Endothelial cell of umbilical vein (primary cell): ENCODE results near the gene ARID2. TPM values are rescaled to one million over a fixed set of nuclear protein-coding genes. Genes with fewer than 3 reads are reported as not detected.

ENCODE experiments used
- BruUV-seq: library from RNA; stranded (reverse); fragments of 400-500 nt; replicated peaks from 2 replicates; lab custom pipeline; 2021; lab: Mats Ljungman, UMichigan
- CTCF ChIA-PET: fragments of 300-600, 350-600 bp; sonication (Branson Sonifier 250); formaldehyde crosslinking; loops from one replicate; lab custom pipeline; 2021; ENCODE audit warnings: antibody characterized with exemption, inconsistent platforms; lab: Charles Lee
- POLR2A ChIA-PET: fragments of 300-600, 350-600 bp; sonication (Branson Sonifier 250); formaldehyde crosslinking; loops from one replicate; lab custom pipeline; 2021; ENCODE audit warnings: antibody characterized with exemption, inconsistent platforms; lab: Charles Lee
- DNase-seq: peaks from one replicate; pipeline ENCODE4 v3.0.0-alpha.2; 2011; ENCODE audit warnings: low read depth, low spot score
- FAIRE-seq: peaks from 2 replicates; lab custom pipeline; 2011; peaks lifted over from hg19 to GRCh38; lab: Jason Lieb, UNC
- H2AFZ ChIP-seq: 2 replicates; pipeline ENCODE4 v1.6.0; 2012; ENCODE audit warnings: low read depth, low read length, control low read depth, inconsistent platforms
- H3K27ac ChIP-seq: 2 replicates; pipeline ENCODE4 v1.5.1; 2011; ENCODE audit warnings: low read depth, mild to moderate bottlenecking, control low read depth, low read length, moderate library complexity; ENCODE audit not compliant: insufficient read depth
- H3K27me3 ChIP-seq, 2 experiments: 2 replicates each; pipeline versions ENCODE4 v1.6.0 to v1.6.1; 2011; ENCODE audit warnings: low read length in 2 of 2, mixed read lengths in 1 of 2; ENCODE audit not compliant: control insufficient read depth in 2 of 2, insufficient read depth in 2 of 2
- H3K36me3 ChIP-seq, 2 experiments: 2 replicates in 1 of 2; 3 replicates in 1 of 2; pipeline ENCODE4 v1.5.1; 2011; ENCODE audit warnings: low read length in 2 of 2, mild to moderate bottlenecking in 1 of 2, moderate library complexity in 1 of 2; ENCODE audit not compliant: control insufficient read depth in 2 of 2, insufficient read depth in 2 of 2; ENCODE audit errors: extremely low read depth in 1 of 2
- H3K4me1 ChIP-seq: 3 replicates; pipeline ENCODE4 v1.5.1; 2011; ENCODE audit warnings: mild to moderate bottlenecking, low read length; ENCODE audit not compliant: control insufficient read depth, insufficient read depth; ENCODE audit errors: extremely low read depth
- H3K4me2 ChIP-seq: 2 replicates; pipeline ENCODE4 v1.6.1; 2011; ENCODE audit warnings: low read length, control low read depth, mixed read lengths; ENCODE audit not compliant: insufficient read depth
- H3K4me3 ChIP-seq, 3 experiments: fragments of 200-600 bp in 1 of 3; sonication (generic), shearing (Covaris generic) in 1 of 3; replicated peaks in 1 of 3; 2 replicates each; pipeline ENCODE4 v1.5.1; 2011 to 2016; ENCODE audit warnings: control low read depth in 3 of 3, low read length in 3 of 3, mild to moderate bottlenecking in 2 of 3, inconsistent platforms in 1 of 3, low read depth in 1 of 3, moderate library complexity in 1 of 3; ENCODE audit not compliant: insufficient read depth in 1 of 3
- H3K79me2 ChIP-seq: 2 replicates; pipeline ENCODE4 v1.6.0; 2012; ENCODE audit warnings: low read length, inconsistent platforms; ENCODE audit not compliant: control insufficient read depth, insufficient read depth
- H3K9ac ChIP-seq: replicated peaks from 2 replicates; pipeline ENCODE3; 2011; ENCODE audit warnings: low read length, control low read depth; ENCODE audit not compliant: insufficient read depth; ENCODE audit errors: extremely low read depth
- H3K9me1 ChIP-seq: replicated peaks from 3 replicates; pipeline ENCODE4 v1.6.0; 2011; ENCODE audit warnings: mild to moderate bottlenecking, low read length; ENCODE audit not compliant: control insufficient read depth, insufficient read depth; ENCODE audit errors: extremely low read depth
- H3K9me3 ChIP-seq: replicated peaks from 2 replicates; pipeline ENCODE4 v1.5.1; 2012; ENCODE audit warnings: low read length, inconsistent platforms; ENCODE audit not compliant: control insufficient read depth, insufficient read depth
- H4K20me1 ChIP-seq: replicated peaks from 2 replicates; pipeline ENCODE3; 2011; ENCODE audit warnings: mild to moderate bottlenecking, low read length; ENCODE audit not compliant: control insufficient read depth, insufficient read depth; ENCODE audit errors: extremely low read depth
- CTCF ChIP-seq, 2 donors: IDR thresholded peaks; 1 replicate in 1 of 2; 2 replicates in 1 of 2; pipeline ENCODE4 v1.5.1; 2011; ENCODE audit warnings: low read length in 2 of 2, mild to moderate bottlenecking in 2 of 2, moderate library complexity in 2 of 2, control low read depth in 1 of 2, inconsistent platforms in 1 of 2, low read depth in 1 of 2; ENCODE audit not compliant: insufficient read depth in 1 of 2; ENCODE audit errors: extremely low read depth in 1 of 2
- EZH2 ChIP-seq: IDR thresholded peaks from 2 replicates; pipeline ENCODE4 v1.6.1; 2012; ENCODE audit warnings: borderline replicate concordance, low read depth, mild to moderate bottlenecking, moderate library complexity, low read length, inconsistent platforms; ENCODE audit not compliant: severe bottlenecking
- FOS ChIP-seq: IDR thresholded peaks from 2 replicates; pipeline ENCODE4 v1.6.1; 2011; ENCODE audit warnings: mild to moderate bottlenecking, low read length, moderate library complexity, borderline replicate concordance; ENCODE audit not compliant: insufficient read depth
- GATA2 ChIP-seq: IDR thresholded peaks from 2 replicates; pipeline ENCODE4 v1.7.0; 2011; ENCODE audit warnings: low read depth, mild to moderate bottlenecking, moderate library complexity, mixed read lengths, low read length; ENCODE audit not compliant: insufficient read length, insufficient read depth
- JUN ChIP-seq: IDR thresholded peaks from 2 replicates; pipeline ENCODE4 v1.6.1; 2011; ENCODE audit warnings: borderline replicate concordance, low read depth; ENCODE audit not compliant: insufficient read length, insufficient read depth
- MAX ChIP-seq: IDR thresholded peaks from 2 replicates; pipeline ENCODE4 v1.6.1; 2011; ENCODE audit not compliant: insufficient read depth, insufficient read length
- MYC ChIP-seq: IDR thresholded peaks from one replicate; pipeline ENCODE4 v1.6.1; 2011; ENCODE audit warnings: mild to moderate bottlenecking, low read depth, low read length
- POLR2A ChIP-seq: IDR thresholded peaks from 2 replicates; pipeline ENCODE4 v1.6.1; 2012; ENCODE audit warnings: low read depth, mild to moderate bottlenecking, control low read depth, low read length
- POLR2AphosphoS5 ChIP-seq: IDR thresholded peaks from 2 replicates; pipeline ENCODE4 v1.6.1; 2012; ENCODE audit warnings: low read depth, mild to moderate bottlenecking, control low read depth, low read length, moderate library complexity; ENCODE audit not compliant: insufficient read depth
- dilution Hi-C: fragments of 300-500 bp; cut with MboI; formaldehyde crosslinking; loops from one replicate; pipeline ENCODE4 v1.15.0; 2019; ENCODE audit warnings: low sequenced_read_pairs; ENCODE audit not compliant: extremely low pct_ligation_motif_present
- intact Hi-C: fragments of 100-400 bp; cut with micrococcal nuclease; formaldehyde crosslinking; loops from one replicate; pipeline ENCODE4 v1.10.0; 2022
- polyA plus RNA-seq, 4 experiments: library from polyadenylated mRNA; depleted of rRNA in 3 of 4; stranded (reverse) in 3 of 4; unstranded in 1 of 4; fragments of >200 nt; gene quantifications; 2 replicates each; pipeline versions ENCODE4 v1.2.1 to v1.2.3, GENCODE V29; 2011 to 2012; ENCODE audit warnings: missing spikeins in 1 of 4
- total RNA-seq: library from RNA; stranded (reverse); gene quantifications from 2 replicates; pipeline ENCODE4 v1.2.3, GENCODE V29; 2021

The ARID2 gene
- total and polyA plus RNA-seq, 2 donors (not counting 3 experiments of a cell fraction or from before 2014, with no cell fraction given) = 10.8 to 26.7 TPM

GRCh38 chr12:45833401-45833800 lies 103.9 kb downstream of the ARID2 start:
- CTCF ChIA-PET = no interaction called here
- H3K27ac ChIP-seq = no peak overlapping the region
- H2AFZ ChIP-seq = no peak overlapping the region
- no peak overlapping the region for H3K4me3 ChIP-seq
- no peak for DNase-seq
- no peaks in the 10 kb centered on the region for H3K9me1 ChIP-seq
- POLR2A ChIA-PET = no interaction called here
- dilution Hi-C loops (no loop called here), intact Hi-C loops (no loop called here)
- no peak for TF ChIP-seq MYC
- TF ChIP-seq POLR2A = no peak
- no peak for TF ChIP-seq JUN
- TF ChIP-seq GATA2 = no peak
- TF ChIP-seq FOS = no peak
- no peak for TF ChIP-seq POLR2AphosphoS5
- no peak for TF ChIP-seq CTCF (IDR thresholded peaks at IDR 0.05; ENCODE audit: extremely low read depth in 1 of 2, insufficient read depth in 1 of 2, low read depth in 1 of 2, low read length in 2 of 2)
- TF ChIP-seq EZH2 = no peak
- TF ChIP-seq MAX = no peak
- no peaks in the 10 kb centered on the region for H3K4me1 ChIP-seq
- no peaks in the 10 kb centered on the region for H3K27me3 ChIP-seq
- no peak overlapping the region for H3K4me2 ChIP-seq
- peaks cover 0 to 4% of the 10 kb centered on the region in 2 experiments for H3K36me3 ChIP-seq
- BruUV-seq = no TSS peak
- no peak overlapping the region for H3K9ac ChIP-seq
- H3K79me2 ChIP-seq = peaks cover 2% of the 10 kb centered on the region
- no peaks in the 10 kb centered on the region for H4K20me1 ChIP-seq
- no peaks in the 10 kb centered on the region for H3K9me3 ChIP-seq
- FAIRE-seq = no peak
